Stimulated activated naive CD4-positive, alpha-beta T cell treated with Interleukin-2 at 50 U/mL for 16 hours (primary cell): ENCODE measurements around the gene PRDM8.
A peak's percentile ranks its signal among the peaks of the same experiment; 100 is the strongest.
"Not testable (repeated sequence)": the region's sequence is repeated elsewhere in the genome, so short reads cannot be mapped to it uniquely, and the experiment has no call there.

Source experiments
- DNase-seq: peaks from one replicate; lab custom pipeline; 2025; lab: John Stamatoyannopoulos, UW

PRDM8 gene

GRCh38 chr4:80196922-80197573, at the start of gene PRDM8:
Gene PRDM8, plus strand, starts transcription at chr4:80197503. Its CDS starts 2,578 bp downstream, at chr4:80200081.
- DNase-seq = peak; percentile 31

GRCh38 chr4:80150387-80151180, 46.7 kb upstream of the PRDM8 start:
- DNase-seq = no peak

GRCh38 chr4:80151981-80152380, 45.3 kb upstream of the PRDM8 start:
- DNase-seq = no peak

- DNase-seq = no peak
Observed at GRCh38 chr4:80153874-80154544, 43.3 kb upstream of the PRDM8 start.

- no peak for DNase-seq
Observed at GRCh38 chr4:80154545-80154933, 42.8 kb upstream of the PRDM8 start.

- no peak for DNase-seq
Observed at GRCh38 chr4:80155316-80155982, 41.9 kb upstream of the PRDM8 start.

- DNase-seq = no peak
Observed at GRCh38 chr4:80156410-80156809, 40.9 kb upstream of the PRDM8 start.

GRCh38 chr4:80161413-80162058, 35.8 kb upstream of the PRDM8 start:
- no peak for DNase-seq

- DNase-seq = no peak
Observed at GRCh38 chr4:80162418-80162817, 34.9 kb upstream of the PRDM8 start.

GRCh38 chr4:80165855-80166254, 31.4 kb upstream of the PRDM8 start:
- DNase-seq = no peak

GRCh38 chr4:80171251-80171650, 26.1 kb upstream of the PRDM8 start:
- no peak for DNase-seq

- DNase-seq = no peak
Observed at GRCh38 chr4:80171656-80172055, 25.6 kb upstream of the PRDM8 start.

GRCh38 chr4:80172203-80172602, 25.1 kb upstream of the PRDM8 start:
- no peak for DNase-seq

- peak; percentile 58 for DNase-seq
Observed at GRCh38 chr4:80173401-80173800, 23.9 kb upstream of the PRDM8 start.

GRCh38 chr4:80173841-80174240, 23.5 kb upstream of the PRDM8 start:
- no peak for DNase-seq

- not testable (repeated sequence) for DNase-seq
Observed at GRCh38 chr4:80177793-80178192, 19.5 kb upstream of the PRDM8 start.

- DNase-seq = no peak
Observed at GRCh38 chr4:80178964-80179363, 18.3 kb upstream of the PRDM8 start.

GRCh38 chr4:80179637-80180161, 17.6 kb upstream of the PRDM8 start:
- no peak for DNase-seq

GRCh38 chr4:80180743-80181142, 16.6 kb upstream of the PRDM8 start:
- DNase-seq = no peak

GRCh38 chr4:80182237-80182866, 15.0 kb upstream of the PRDM8 start:
- DNase-seq = peak; percentile 27
